GM23338 (cell line): Measurements from ENCODE around the gene COL4A3. TPM values are rescaled to one million over a fixed set of nuclear protein-coding genes. Genes with fewer than 3 reads are reported as not detected.

Source experiments
- ATAC-seq: fragments of 200-7000 bp; cut with Tn5 transposase; 3 replicates; pipeline ENCODE4 v1.9.1; 2020
- DNase-seq: peaks from one replicate; pipeline ENCODE4 v3.0.0-alpha.2; 2015; ENCODE audit warnings: low spot score
- H2AFZ ChIP-seq: fragments of 200-600 bp; sonication (generic); 2 replicates; pipeline ENCODE4 v1.8.0; 2016; ENCODE audit warnings: antibody characterized with exemption, mild to moderate bottlenecking, moderate library complexity
- H3F3A ChIP-seq: fragments of 200-600 bp; sonication (generic); replicated peaks from 2 replicates; pipeline ENCODE4 v1.8.0; 2017; ENCODE audit warnings: antibody characterized with exemption, mixed run types, low read depth
- H3K27ac ChIP-seq: fragments of 200-600 bp; sonication (generic); 2 replicates; pipeline ENCODE4 v1.6.1; 2016; ENCODE audit warnings: low read depth
- H3K27me3 ChIP-seq: fragments of 200-600 bp; sonication (generic); 2 replicates; pipeline ENCODE4 v1.8.0; 2016; ENCODE audit warnings: mild to moderate bottlenecking, mixed run types, moderate library complexity; ENCODE audit not compliant: insufficient read depth
- H3K36me3 ChIP-seq: fragments of 200-600 bp; sonication (generic); 2 replicates; pipeline ENCODE4 v1.8.0; 2016; ENCODE audit warnings: mild to moderate bottlenecking; ENCODE audit not compliant: insufficient read depth
- H3K4me1 ChIP-seq: fragments of 200-600 bp; sonication (generic); 2 replicates; pipeline ENCODE4 v1.8.0; 2016; ENCODE audit warnings: mild to moderate bottlenecking, moderate library complexity; ENCODE audit not compliant: insufficient read depth
- H3K4me2 ChIP-seq: fragments of 200-600 bp; sonication (generic); 2 replicates; pipeline ENCODE4 v1.7.1; 2017; ENCODE audit warnings: mixed run types
- H3K4me3 ChIP-seq: fragments of 200-600 bp; sonication (generic); 2 replicates; pipeline ENCODE4 v1.6.1; 2016; ENCODE audit warnings: mixed run types
- H3K79me2 ChIP-seq: fragments of 200-600 bp; sonication (generic); replicated peaks from 2 replicates; pipeline ENCODE4 v1.8.0; 2017; ENCODE audit warnings: mild to moderate bottlenecking; ENCODE audit not compliant: insufficient read depth
- H3K9me2 ChIP-seq: fragments of 200-600 bp; sonication (generic); 2 replicates; pipeline ENCODE4 v1.8.0; 2017; ENCODE audit not compliant: insufficient read depth
- H4K20me1 ChIP-seq: fragments of 200-600 bp; sonication (generic); replicated peaks from 2 replicates; pipeline ENCODE4 v1.8.0; 2017; ENCODE audit warnings: mild to moderate bottlenecking; ENCODE audit not compliant: insufficient read depth
- H3K27ac Mint-ChIP-seq: 2 replicates; pipeline ENCODE4 v1.8.0; 2020; ENCODE audit warnings: inconsistent platforms, mild to moderate bottlenecking, moderate library complexity, mixed read lengths
- H3K27me3 Mint-ChIP-seq: 3 replicates; pipeline ENCODE4 v1.8.0; 2022; ENCODE audit warnings: low read depth, mild to moderate bottlenecking, moderate library complexity, mixed read lengths, inconsistent platforms; ENCODE audit not compliant: insufficient read depth, poor library complexity
- H3K36me3 Mint-ChIP-seq: 3 replicates; pipeline ENCODE4 v1.8.0; 2021; ENCODE audit warnings: low read depth, mild to moderate bottlenecking, inconsistent platforms, moderate library complexity, mixed read lengths
- H3K4me1 Mint-ChIP-seq: 3 replicates; pipeline ENCODE4 v1.8.0; 2020; ENCODE audit warnings: mild to moderate bottlenecking, inconsistent platforms, mixed read lengths
- H3K4me3 Mint-ChIP-seq: 3 replicates; pipeline ENCODE4 v1.8.0; 2021; ENCODE audit warnings: moderate library complexity, mild to moderate bottlenecking, inconsistent platforms, mixed read lengths
- H3K9me3 Mint-ChIP-seq: 3 replicates; pipeline ENCODE4 v1.8.0; 2020; ENCODE audit warnings: moderate library complexity, mild to moderate bottlenecking, inconsistent platforms, mixed read lengths
- CREB1 ChIP-seq: fragments of 250-450 bp; sonication (Bioruptor Pico); IDR thresholded peaks from 2 replicates; pipeline ENCODE4 v1.5.0; 2020; ENCODE audit warnings: low read depth, mild to moderate bottlenecking, moderate library complexity
- CTCF ChIP-seq, 2 experiments: fragments of 200-600 bp in 1 of 2; sonication (generic) in 1 of 2; conservative IDR thresholded peaks; 2 replicates each; pipeline versions ENCODE4 v1.5.1 to v1.6.1; 2016 to 2017; ENCODE audit warnings: antibody characterized with exemption in 2 of 2, low read depth in 2 of 2, mild to moderate bottlenecking in 2 of 2, moderate library complexity in 1 of 2
- EZH2 ChIP-seq: fragments of 200-600 bp; sonication (generic); IDR thresholded peaks from one replicate; pipeline ENCODE4 v1.8.0; 2017; ENCODE audit warnings: antibody characterized with exemption, mild to moderate bottlenecking, low read depth; ENCODE audit not compliant: unreplicated experiment
- EZH2phosphoT487 ChIP-seq: fragments of 200-600 bp; sonication (generic); IDR thresholded peaks from one replicate; pipeline ENCODE4 v1.8.1; 2018; ENCODE audit warnings: antibody characterized with exemption; ENCODE audit not compliant: unreplicated experiment
- JUNB ChIP-seq: IDR thresholded peaks from one replicate; pipeline ENCODE4 v1.6.1; 2016; ENCODE audit warnings: antibody characterized with exemption; ENCODE audit not compliant: unreplicated experiment
- NANOG ChIP-seq: IDR thresholded peaks from 2 replicates; pipeline ENCODE4 v1.6.1; 2016; ENCODE audit warnings: antibody characterized with exemption, borderline replicate concordance
- POLR2AphosphoS5 ChIP-seq: IDR thresholded peaks from 2 replicates; pipeline ENCODE4 v1.6.1; 2016; ENCODE audit warnings: antibody characterized with exemption, low read depth
- REST ChIP-seq: IDR thresholded peaks from one replicate; pipeline ENCODE4 v1.6.1; 2018; ENCODE audit warnings: antibody characterized with exemption; ENCODE audit not compliant: unreplicated experiment
- STAT1 ChIP-seq: IDR thresholded peaks from one replicate; pipeline ENCODE4 v1.6.1; 2016; ENCODE audit warnings: antibody characterized with exemption; ENCODE audit not compliant: unreplicated experiment
- ZNF114 ChIP-seq: fragments of 250-450 bp; sonication (Bioruptor Pico); IDR thresholded peaks from 2 replicates; pipeline ENCODE4 v1.5.0; 2020; ENCODE audit warnings: mild to moderate bottlenecking, moderate library complexity
- ZNF331 ChIP-seq: fragments of 250-450 bp; sonication (Bioruptor Pico); IDR thresholded peaks from 2 replicates; pipeline ENCODE4 v1.5.0; 2020; ENCODE audit warnings: low read depth, mild to moderate bottlenecking, moderate library complexity
- ZNF462 ChIP-seq: fragments of 250-450 bp; sonication (Bioruptor Pico); IDR thresholded peaks from 2 replicates; pipeline ENCODE4 v1.5.0; 2020; ENCODE audit warnings: mild to moderate bottlenecking, moderate library complexity
- polyA plus RNA-seq: library from polyadenylated mRNA; unstranded; fragments of >200 nt; fragmentation: Nextera tagmentation; extraction: Ambion mirVana; gene quantifications from 2 replicates; pipeline ENCODE4 v1.2.1, GENCODE V29; 2016
- total RNA-seq: library from RNA; depleted of rRNA; stranded (reverse); fragments of >200 nt; shearing (Covaris generic); gene quantifications from 2 replicates; pipeline ENCODE4 v1.2.3, GENCODE V29; 2014
- TF ChIP-seq, protein P1 (sequence below): IDR thresholded peaks from 2 replicates; pipeline ENCODE4 v1.6.1; 2016; ENCODE audit warnings: antibody characterized with exemption

Gene COL4A3
- total and polyA plus RNA-seq, 2 experiments from 2014 or later = 1.1 to 3.5 TPM

DNA sequence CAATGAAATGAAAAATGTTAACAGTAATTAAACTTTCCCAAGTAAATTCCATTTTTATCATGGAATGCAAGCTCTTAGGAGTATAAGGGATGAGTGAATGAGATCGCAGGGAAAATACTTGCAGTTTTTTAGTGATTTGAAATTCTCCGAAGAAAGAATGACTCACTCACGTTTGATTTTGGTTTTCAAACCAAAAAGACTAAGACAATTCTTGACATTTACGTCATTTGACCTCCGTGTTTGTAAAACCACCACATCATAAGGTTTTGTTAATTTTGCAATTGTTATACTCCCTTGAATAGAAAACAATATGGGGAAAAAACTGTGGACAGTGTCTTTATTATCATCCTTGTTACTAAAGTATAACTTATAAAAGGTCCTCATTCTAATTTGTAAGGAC, 29.8 kb upstream of the COL4A3 start:
- Histone ChIP-seq H2AFZ (no peak overlapping the region), H3F3A (no peaks in the 10 kb centered on the region), H3K4me3 (no peak overlapping the region), H3K9me2 (no peaks in the 10 kb centered on the region), H3K27me3 (no peaks in the 10 kb centered on the region), H3K4me2 (no peak overlapping the region), H3K36me3 (no peaks in the 10 kb centered on the region), H4K20me1 (no peaks in the 10 kb centered on the region), H3K27ac (no peak overlapping the region), H3K79me2 (no peaks in the 10 kb centered on the region), H3K4me1 (no peaks in the 10 kb centered on the region)
- Mint-ChIP-seq H3K4me1 (no peaks in the 10 kb centered on the region), H3K9me3 (no peaks in the 10 kb centered on the region), H3K27ac (no peak overlapping the region), H3K36me3 (no peaks in the 10 kb centered on the region), H3K27me3 (peaks cover 4% of the 10 kb centered on the region), H3K4me3 (no peak overlapping the region)
- TF ChIP-seq REST = no peak
- TF ChIP-seq ZNF462 (CRISPR knock-in tag) = no peak
- TF ChIP-seq CTCF (conservative IDR thresholded peaks at IDR 0.05; ENCODE audit: low read depth in 2 of 2) = no peak
- TF ChIP-seq CREB1 = no peak
- no peak for TF ChIP-seq POLR2AphosphoS5
- TF ChIP-seq, protein P1, sequence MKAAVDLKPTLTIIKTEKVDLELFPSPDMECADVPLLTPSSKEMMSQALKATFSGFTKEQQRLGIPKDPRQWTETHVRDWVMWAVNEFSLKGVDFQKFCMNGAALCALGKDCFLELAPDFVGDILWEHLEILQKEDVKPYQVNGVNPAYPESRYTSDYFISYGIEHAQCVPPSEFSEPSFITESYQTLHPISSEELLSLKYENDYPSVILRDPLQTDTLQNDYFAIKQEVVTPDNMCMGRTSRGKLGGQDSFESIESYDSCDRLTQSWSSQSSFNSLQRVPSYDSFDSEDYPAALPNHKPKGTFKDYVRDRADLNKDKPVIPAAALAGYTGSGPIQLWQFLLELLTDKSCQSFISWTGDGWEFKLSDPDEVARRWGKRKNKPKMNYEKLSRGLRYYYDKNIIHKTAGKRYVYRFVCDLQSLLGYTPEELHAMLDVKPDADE = no peak
- no peak for TF ChIP-seq ZNF114 (CRISPR knock-in tag)
- no peak for TF ChIP-seq NANOG
- TF ChIP-seq STAT1 = no peak
- no peak for TF ChIP-seq ZNF331 (CRISPR knock-in tag)
- no peak for TF ChIP-seq EZH2phosphoT487
- no peak for TF ChIP-seq EZH2
- no peak for TF ChIP-seq JUNB
- DNase-seq = no peak
- ATAC-seq = no peak
